Measurements from ENCODE around the gene SDF2. TPM values are rescaled to one million over a fixed set of nuclear protein-coding genes. Genes with fewer than 3 reads are reported as not detected.

The SDF2 gene
- total RNA-seq, 1 donor from 2014 or later, result 63.9 TPM

GRCh38 chr17:28635506-28635905 is 26.2 kb downstream of the SDF2 start:
- no peaks in the 10 kb centered on the region for H3K4me1 Mint-ChIP-seq (ENCODE audit: unreplicated experiment)
- no peaks in the 10 kb centered on the region for H3K27me3 Mint-ChIP-seq
- no peak overlapping the region for H3K4me3 Mint-ChIP-seq
- H3K27ac Mint-ChIP-seq, result no peak overlapping the region
- peaks cover 57% of the 10 kb centered on the region for H3K36me3 Mint-ChIP-seq
- no peak for TF ChIP-seq CTCF (conservative IDR thresholded peaks at IDR 0.05)
- no peaks in the 10 kb centered on the region for H3K9me3 Mint-ChIP-seq
- no peak for DNase-seq (ENCODE audit: extremely low spot score, unreplicated experiment)

- H3K4me1 Mint-ChIP-seq (ENCODE audit: unreplicated experiment), result no peaks in the 10 kb centered on the region
- H3K36me3 Mint-ChIP-seq, result peaks cover 50% of the 10 kb centered on the region
- no peaks in the 10 kb centered on the region for H3K9me3 Mint-ChIP-seq
- DNase-seq (ENCODE audit: extremely low spot score, unreplicated experiment), result no peak
- no peak overlapping the region for H3K27ac Mint-ChIP-seq
- H3K4me3 Mint-ChIP-seq, result no peak overlapping the region
- no peaks in the 10 kb centered on the region for H3K27me3 Mint-ChIP-seq
- TF ChIP-seq CTCF (conservative IDR thresholded peaks at IDR 0.05), result no peak
Measured at GRCh38 chr17:28634206-28634865, 27.4 kb downstream of the SDF2 start.

GRCh38 chr17:28626818-28627217 is 34.9 kb downstream of the SDF2 start:
- H3K4me1 Mint-ChIP-seq (ENCODE audit: unreplicated experiment), result no peaks in the 10 kb centered on the region
- H3K36me3 Mint-ChIP-seq, result peaks cover 23% of the 10 kb centered on the region
- DNase-seq (ENCODE audit: extremely low spot score, unreplicated experiment), result no peak
- no peak for TF ChIP-seq CTCF (conservative IDR thresholded peaks at IDR 0.05)
- H3K27ac Mint-ChIP-seq, result no peak overlapping the region
- no peaks in the 10 kb centered on the region for H3K9me3 Mint-ChIP-seq
- no peaks in the 10 kb centered on the region for H3K27me3 Mint-ChIP-seq
- no peak overlapping the region for H3K4me3 Mint-ChIP-seq

GRCh38 chr17:28624148-28624547 is 37.6 kb downstream of the SDF2 start:
- Mint-ChIP-seq H3K4me1 (ENCODE audit: unreplicated experiment) (no peaks in the 10 kb centered on the region), H3K27ac (no peak overlapping the region), H3K27me3 (no peaks in the 10 kb centered on the region), H3K9me3 (no peaks in the 10 kb centered on the region), H3K36me3 (peaks cover 32% of the 10 kb centered on the region), H3K4me3 (no peak overlapping the region)
- DNase-seq (ENCODE audit: extremely low spot score, unreplicated experiment), result no peak
- TF ChIP-seq CTCF (conservative IDR thresholded peaks at IDR 0.05), result no peak

GRCh38 chr17:28623696-28624095 is 38.0 kb downstream of the SDF2 start:
- Mint-ChIP-seq H3K9me3 (no peaks in the 10 kb centered on the region), H3K4me3 (no peak overlapping the region), H3K36me3 (peaks cover 33% of the 10 kb centered on the region), H3K4me1 (ENCODE audit: unreplicated experiment) (no peaks in the 10 kb centered on the region), H3K27me3 (no peaks in the 10 kb centered on the region), H3K27ac (no peak overlapping the region)
- DNase-seq (ENCODE audit: extremely low spot score, unreplicated experiment), result no peak
- no peak for TF ChIP-seq CTCF (conservative IDR thresholded peaks at IDR 0.05)
